H1 (cell line): ENCODE measurements around the gene DMAC2. TPM values are rescaled to one million over a fixed set of nuclear protein-coding genes. Genes with fewer than 3 reads are reported as not detected.

Experiments
- CTCF ChIA-PET: fragments of 300-600 bp; sonication (Branson Sonifier 250); formaldehyde crosslinking; loops from one replicate; lab custom pipeline; 2021; ENCODE audit not compliant: partially characterized antibody; lab: Charles Lee
- POLR2A ChIA-PET: fragments of 300-600 bp; sonication (Branson Sonifier 250); formaldehyde crosslinking; loops from one replicate; lab custom pipeline; 2021; ENCODE audit warnings: inconsistent platforms; ENCODE audit not compliant: partially characterized antibody; lab: Charles Lee
- DNase-seq, 2 experiments: peaks; one replicate each; pipeline versions ENCODE4 v3.0.0 to v3.0.0-alpha.2; 2010 to 2022; ENCODE audit warnings: low spot score in 2 of 2, low read depth in 1 of 2, mixed read lengths in 1 of 2
- FAIRE-seq: peaks from 2 replicates; lab custom pipeline; 2011; peaks lifted over from hg19 to GRCh38; lab: Jason Lieb, UNC
- H2AFZ ChIP-seq: 2 replicates; pipeline ENCODE4 v1.8.1; 2012; ENCODE audit warnings: low read length, inconsistent platforms
- H2AK5ac ChIP-seq: 2 replicates; pipeline ENCODE4 v1.6.1; 2013; ENCODE audit warnings: low read depth, low read length
- H2BK120ac ChIP-seq: replicated peaks from 2 replicates; pipeline ENCODE3; 2013; ENCODE audit warnings: low read depth, low read length, inconsistent platforms
- H2BK12ac ChIP-seq: 2 replicates; pipeline ENCODE4 v1.6.1; 2013; ENCODE audit warnings: low read depth, low read length
- H2BK15ac ChIP-seq: 2 replicates; pipeline ENCODE4 v1.6.1; 2013; ENCODE audit warnings: low read length
- H2BK20ac ChIP-seq: 2 replicates; pipeline ENCODE4 v1.6.1; 2013; ENCODE audit warnings: low read length
- H2BK5ac ChIP-seq: 2 replicates; pipeline ENCODE4 v1.6.1; 2013; ENCODE audit warnings: low read depth, low read length
- H3K14ac ChIP-seq: 2 replicates; pipeline ENCODE4 v1.6.1; 2013; ENCODE audit warnings: inconsistent platforms; ENCODE audit not compliant: insufficient read length
- H3K18ac ChIP-seq: 2 replicates; pipeline ENCODE4 v1.6.1; 2013; ENCODE audit warnings: low read length; ENCODE audit errors: extremely low read depth
- H3K23ac ChIP-seq: 2 replicates; pipeline ENCODE4 v1.6.1; 2013; ENCODE audit warnings: inconsistent platforms; ENCODE audit not compliant: insufficient read length
- H3K23me2 ChIP-seq: 2 replicates; pipeline ENCODE4 v1.6.1; 2013; ENCODE audit warnings: low read depth, low read length
- H3K27ac ChIP-seq: 2 replicates; pipeline ENCODE4 v1.6.1; 2011; ENCODE audit warnings: low read depth, low read length, inconsistent platforms
- H3K27me3 ChIP-seq, 4 experiments: replicated peaks in 1 of 4; 1 replicate in 1 of 4; 2 replicates in 3 of 4; pipeline versions ENCODE4 v1.6.1 to v1.8.1; 2011 to 2013; ENCODE audit warnings: low read length in 3 of 4, mild to moderate bottlenecking in 3 of 4, inconsistent platforms in 2 of 4, mixed read lengths in 2 of 4, moderate library complexity in 1 of 4; ENCODE audit not compliant: control insufficient read depth in 3 of 4, insufficient read depth in 3 of 4; ENCODE audit errors: extremely low read depth in 1 of 4
- H3K36me3 ChIP-seq, 4 experiments: 2 replicates each; pipeline versions ENCODE4 v1.6.1 to v1.8.1; 2011 to 2013; ENCODE audit warnings: mild to moderate bottlenecking in 4 of 4, low read length in 3 of 4, moderate library complexity in 2 of 4, control low read depth in 1 of 4, inconsistent platforms in 1 of 4; ENCODE audit not compliant: insufficient read depth in 4 of 4, control insufficient read depth in 2 of 4
- H3K4ac ChIP-seq: replicated peaks from 2 replicates; pipeline ENCODE3; 2013; ENCODE audit warnings: low read length, low read depth, mixed read lengths, inconsistent platforms; ENCODE audit not compliant: insufficient read length
- H3K4me1 ChIP-seq, 4 experiments: replicated peaks in 1 of 4; 1 replicate in 1 of 4; 2 replicates in 3 of 4; pipeline versions ENCODE4 v1.6.1 to v1.8.1; 2011 to 2013; ENCODE audit warnings: low read length in 3 of 4, inconsistent platforms in 2 of 4, mixed read lengths in 1 of 4; ENCODE audit not compliant: insufficient read depth in 4 of 4, control insufficient read depth in 3 of 4
- H3K4me2 ChIP-seq, 2 experiments: 2 replicates each; pipeline versions ENCODE4 v1.6.1 to v1.8.1; 2011 to 2013; ENCODE audit warnings: low read depth in 2 of 2, low read length in 2 of 2, control low read depth in 1 of 2, inconsistent platforms in 1 of 2, mild to moderate bottlenecking in 1 of 2; ENCODE audit not compliant: insufficient read depth in 1 of 2
- H3K4me3 ChIP-seq, 4 experiments: fragments of 200-600, 300-600 bp in 1 of 4; sonication (generic), shearing (Covaris generic), sonication (Bioruptor Twin) in 1 of 4; 2 replicates each; pipeline versions ENCODE4 v1.5.1 to v1.8.1; 2011 to 2016; ENCODE audit warnings: low read length in 4 of 4, low read depth in 3 of 4, control low read depth in 2 of 4, inconsistent platforms in 2 of 4, mild to moderate bottlenecking in 2 of 4, mixed read lengths in 1 of 4, moderate library complexity in 1 of 4; ENCODE audit not compliant: insufficient read depth in 2 of 4; ENCODE audit errors: extremely low read depth in 1 of 4
- H3K56ac ChIP-seq: replicated peaks from 2 replicates; pipeline ENCODE3; 2013; ENCODE audit warnings: low read depth, mild to moderate bottlenecking, mixed read lengths, low read length, inconsistent platforms; ENCODE audit not compliant: insufficient read length
- H3K79me1 ChIP-seq: 2 replicates; pipeline ENCODE4 v1.6.1; 2013; ENCODE audit warnings: low read depth, low read length, control low read depth
- H3K79me2 ChIP-seq, 2 experiments: 2 replicates each; pipeline versions ENCODE4 v1.6.1 to v1.8.1; 2012 to 2013; ENCODE audit warnings: low read length in 2 of 2, mild to moderate bottlenecking in 2 of 2, inconsistent platforms in 1 of 2; ENCODE audit not compliant: insufficient read depth in 2 of 2, control insufficient read depth in 1 of 2
- H3K9ac ChIP-seq, 4 experiments: replicated peaks in 1 of 4; 1 replicate in 1 of 4; 2 replicates in 3 of 4; pipeline versions ENCODE4 v1.6.1 to v1.8.1; 2011 to 2013; ENCODE audit warnings: low read depth in 3 of 4, low read length in 3 of 4, control low read depth in 2 of 4, mild to moderate bottlenecking in 2 of 4, moderate library complexity in 2 of 4, inconsistent platforms in 1 of 4; ENCODE audit errors: extremely low read depth in 1 of 4
- H3K9me3 ChIP-seq, 2 experiments: 2 replicates each; pipeline versions ENCODE4 v1.6.1 to v1.8.1; 2012 to 2013; ENCODE audit warnings: mild to moderate bottlenecking in 2 of 2, moderate library complexity in 2 of 2, control low read depth in 1 of 2, inconsistent platforms in 1 of 2, low read depth in 1 of 2, low read length in 1 of 2, mixed read lengths in 1 of 2; ENCODE audit not compliant: insufficient read depth in 2 of 2
- H4K20me1 ChIP-seq, 2 experiments: replicated peaks in 1 of 2; 2 replicates each; pipeline versions ENCODE3 to v1.8.1; 2011 to 2013; ENCODE audit warnings: inconsistent platforms in 2 of 2, low read length in 2 of 2, mild to moderate bottlenecking in 1 of 2; ENCODE audit not compliant: insufficient read depth in 2 of 2, control insufficient read depth in 1 of 2
- H4K5ac ChIP-seq: 2 replicates; pipeline ENCODE4 v1.6.1; 2013; ENCODE audit warnings: low read length, low read depth, mixed read lengths, inconsistent platforms; ENCODE audit not compliant: insufficient read length
- H4K8ac ChIP-seq: 2 replicates; pipeline ENCODE4 v1.8.0; 2013; ENCODE audit warnings: mild to moderate bottlenecking, moderate library complexity, low read length, inconsistent platforms; ENCODE audit not compliant: insufficient read depth; ENCODE audit errors: extremely low read depth
- H4K91ac ChIP-seq: replicated peaks from 2 replicates; pipeline ENCODE3; 2013; ENCODE audit warnings: low read length, mixed read lengths, inconsistent platforms; ENCODE audit not compliant: insufficient read length
- CEBPB ChIP-seq: IDR thresholded peaks from 2 replicates; pipeline ENCODE4 v1.6.1; 2012; ENCODE audit warnings: low read depth, low read length
- FOSL1 ChIP-seq: IDR thresholded peaks from 2 replicates; pipeline ENCODE4 v1.6.1; 2011; ENCODE audit warnings: mild to moderate bottlenecking, low read depth, low read length, moderate library complexity; ENCODE audit not compliant: insufficient read depth
- KDM4A ChIP-seq: IDR thresholded peaks from one replicate; pipeline ENCODE4 v1.7.1; 2012; ENCODE audit warnings: low read depth, mild to moderate bottlenecking, moderate library complexity, low read length, inconsistent platforms; ENCODE audit not compliant: severe bottlenecking
- NANOG ChIP-seq: IDR thresholded peaks from 2 replicates; pipeline ENCODE4 v1.6.1; 2011; ENCODE audit warnings: low read length, low read depth, mild to moderate bottlenecking, inconsistent platforms; ENCODE audit not compliant: insufficient read depth, poor library complexity, severe bottlenecking
- RFX5 ChIP-seq: IDR thresholded peaks from 2 replicates; pipeline ENCODE4 v1.6.1; 2011; ENCODE audit warnings: low read depth, low read length, improper control_type of control experiment, borderline replicate concordance
- RXRA ChIP-seq: IDR thresholded peaks from 2 replicates; pipeline ENCODE4 v1.6.1; 2011; ENCODE audit warnings: low read depth, mild to moderate bottlenecking, low read length, moderate library complexity; ENCODE audit not compliant: insufficient read depth
- SIX5 ChIP-seq: IDR thresholded peaks from 2 replicates; pipeline ENCODE4 v1.6.1; 2011; ENCODE audit warnings: mild to moderate bottlenecking, low read depth, low read length
- TAF7 ChIP-seq: optimal IDR thresholded peaks from 2 replicates; pipeline ENCODE3; 2011; ENCODE audit warnings: low read depth, mild to moderate bottlenecking, inconsistent platforms, low read length, moderate library complexity, borderline replicate concordance
- YY1 ChIP-seq: IDR thresholded peaks from 2 replicates; pipeline ENCODE4 v1.6.1; 2011; ENCODE audit warnings: low read depth, mild to moderate bottlenecking, low read length
- WGBS, 2 experiments: shearing (Covaris generic) in 1 of 2; methylation state at CpG; one replicate each; pipeline versions ENCODE4 v1.1.6 to v1.1.7; 2013 to 2015; ENCODE audit warnings: low lambda C conversion rate in 2 of 2, mixed read lengths in 2 of 2, inconsistent platforms in 1 of 2, low coverage in 1 of 2, missing lambda C conversion rate in 1 of 2; ENCODE audit not compliant: insufficient replicate concordance in 2 of 2, insufficient coverage in 1 of 2, insufficient read length in 1 of 2; ENCODE audit errors: extremely low coverage in 1 of 2, missing lambda C conversion rate in 1 of 2; 5-methylcytosine and 5-hydroxymethylcytosine counted together
- polyA plus RNA-seq, 7 experiments: library from polyadenylated mRNA; depleted of rRNA in 3 of 7; stranded (reverse) in 5 of 7; unstranded in 2 of 7; fragments of >200 nt in 5 of 7; fragments of 200-250 nt in 2 of 7; gene quantifications; 1 replicate in 5 of 7; 2 replicates in 1 of 7; 4 replicates in 1 of 7; pipeline versions ENCODE4 v1.2.1 to v1.2.3, GENCODE V29; 2011 to 2013; ENCODE audit warnings: missing spikeins in 2 of 7, mixed read lengths in 2 of 7
- total RNA-seq: library from RNA; stranded (reverse); fragmentation: NEBNext Ultra II Directional; extraction: Animal tissue kit (Norgen Biotek cat#: 25700); gene quantifications from 2 replicates; pipeline ENCODE4 v1.2.1, GENCODE V29; 2021
- TF ChIP-seq, protein P1 (sequence below): IDR thresholded peaks from 2 replicates; pipeline ENCODE4 v1.6.1; 2011; ENCODE audit warnings: low read depth, mild to moderate bottlenecking, low read length; ENCODE audit not compliant: insufficient read depth

The DMAC2 gene
- total and polyA plus RNA-seq, 2 of the 8 experiments (the other 6 are each of a cell fraction or from before 2014, with no cell fraction given), result 86.8 to 170 TPM

DNA sequence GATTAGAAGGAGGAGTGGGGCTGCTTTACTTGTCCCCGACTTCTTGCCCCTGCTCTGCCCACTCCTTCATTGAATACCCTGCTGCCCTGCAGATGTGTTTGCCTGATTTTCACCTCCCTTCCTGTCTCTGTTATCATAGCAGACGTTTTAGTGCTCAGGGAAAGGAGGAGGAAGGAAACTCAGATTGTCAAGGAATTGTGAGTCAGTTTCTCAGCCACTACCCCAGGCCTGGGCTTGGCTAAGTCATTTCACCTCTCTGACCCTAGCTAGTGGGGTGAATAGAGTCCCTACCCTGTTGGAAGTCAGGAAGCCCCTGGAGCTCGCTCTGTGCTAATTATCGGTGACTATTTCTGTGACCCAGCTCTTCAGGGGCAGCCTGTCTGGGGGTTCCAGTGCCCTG lies 38.2 kb downstream of the DMAC2 start:
- WGBS, 2 experiments, result 84% methylated on average over 4 of the region's 4 CpGs; no CpG with 5 or more reads in 1 of the 2 experiments
- Histone ChIP-seq H3K4me2 (no peak overlapping the region), H3K27me3 (no peaks in the 10 kb centered on the region), H3K56ac (no peak overlapping the region), H2AK5ac (no peak overlapping the region), H3K4me1 (peaks cover 0 to 5% (median 0%) of the 10 kb centered on the region in 4 experiments; a peak in 5 of 7 replicates), H3K9ac (no peak overlapping the region), H3K18ac (no peak overlapping the region), H3K36me3 (no peaks in the 10 kb centered on the region; a peak in 1 of 8 replicates), H3K27ac (no peak overlapping the region), H2BK12ac (no peak overlapping the region), H3K4me3 (no peak overlapping the region), H3K23ac (no peak overlapping the region), H3K23me2 (peaks cover 4% of the 10 kb centered on the region), H4K20me1 (peaks cover 0 to 1% of the 10 kb centered on the region in 2 experiments), H2BK20ac (no peak overlapping the region), H3K4ac (no peak overlapping the region), H3K9me3 (no peaks in the 10 kb centered on the region), H4K5ac (no peak overlapping the region), H3K79me2 (peaks cover 0 to 20% of the 10 kb centered on the region in 2 experiments; a peak in 2 of 4 replicates), H2BK15ac (no peak overlapping the region), H2BK120ac (no peak overlapping the region), H4K8ac (no peak overlapping the region), H2BK5ac (no peak overlapping the region), H3K14ac (no peak overlapping the region), H4K91ac (no peak overlapping the region), H2AFZ (no peak overlapping the region), H3K79me1 (peaks cover 10% of the 10 kb centered on the region; the same call in 1 of the 2 replicates)
- DNase-seq (no peak), FAIRE-seq (no peak)
- ChIA-PET CTCF (interaction anchor here (2.3 kb wide), 1 partner anchor 23 kb away, joined by 5 read pairs; no protein-coding TSS in a partner anchor), POLR2A (interaction anchor here (0.5 kb wide), 1 partner anchor 20 kb away, joined by 3 read pairs; no protein-coding TSS in a partner anchor)
- TF ChIP-seq FOSL1 (no peak), YY1 (no peak), NANOG (no peak), SIX5 (no peak), RXRA (no peak), TAF7 (no peak), CEBPB (no peak), RFX5 (no peak), KDM4A (no peak)
- TF ChIP-seq, protein P1, sequence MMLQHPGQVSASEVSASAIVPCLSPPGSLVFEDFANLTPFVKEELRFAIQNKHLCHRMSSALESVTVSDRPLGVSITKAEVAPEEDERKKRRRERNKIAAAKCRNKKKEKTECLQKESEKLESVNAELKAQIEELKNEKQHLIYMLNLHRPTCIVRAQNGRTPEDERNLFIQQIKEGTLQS, result no peak
